Measurements from ENCODE around the gene VCL.
"Not testable (repeated sequence)": the region's sequence is repeated elsewhere in the genome, so short reads cannot be mapped to it uniquely, and the experiment has no call there.

Gene VCL

DNA sequence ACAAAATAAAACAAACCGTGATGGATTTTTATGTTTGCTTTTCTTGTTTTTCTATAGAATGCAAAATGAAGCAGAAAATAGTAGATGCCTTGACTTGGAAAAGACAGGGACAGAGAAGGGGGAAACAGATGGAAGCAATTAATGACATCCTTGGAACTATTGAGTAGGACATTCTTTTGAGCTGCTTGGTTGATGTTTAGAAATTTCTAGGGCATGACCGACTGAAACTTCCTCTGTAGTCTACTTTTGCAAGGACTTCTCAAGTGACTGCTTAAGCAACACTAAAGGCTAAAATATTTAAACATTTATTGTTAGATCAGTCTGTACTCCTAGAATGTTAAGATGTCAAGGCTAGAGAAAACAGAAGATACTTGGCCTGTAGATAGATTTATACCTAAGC, 49.4 kb downstream of the VCL start:
- no peak for DNase-seq

DNA sequence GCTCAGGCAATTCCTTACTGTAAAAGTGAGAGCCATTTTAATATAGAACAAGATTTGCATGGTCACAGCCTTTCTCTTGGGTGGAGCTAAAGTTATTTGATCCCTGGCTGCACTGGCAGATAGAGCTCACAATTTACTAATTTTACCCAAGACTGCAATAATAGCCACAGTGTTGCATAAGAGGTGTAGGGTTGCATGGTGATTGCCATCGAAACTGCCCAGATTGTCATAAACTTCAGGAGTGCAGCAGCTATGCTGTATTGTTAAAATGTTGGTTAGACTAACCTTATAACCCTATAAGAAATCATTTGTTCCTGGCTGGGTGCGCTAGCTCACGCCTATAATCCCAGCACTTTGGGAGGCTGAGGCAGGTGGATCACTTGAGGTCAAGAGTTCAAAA, 50.0 kb downstream of the VCL start:
- DNase-seq, result no peak

DNA sequence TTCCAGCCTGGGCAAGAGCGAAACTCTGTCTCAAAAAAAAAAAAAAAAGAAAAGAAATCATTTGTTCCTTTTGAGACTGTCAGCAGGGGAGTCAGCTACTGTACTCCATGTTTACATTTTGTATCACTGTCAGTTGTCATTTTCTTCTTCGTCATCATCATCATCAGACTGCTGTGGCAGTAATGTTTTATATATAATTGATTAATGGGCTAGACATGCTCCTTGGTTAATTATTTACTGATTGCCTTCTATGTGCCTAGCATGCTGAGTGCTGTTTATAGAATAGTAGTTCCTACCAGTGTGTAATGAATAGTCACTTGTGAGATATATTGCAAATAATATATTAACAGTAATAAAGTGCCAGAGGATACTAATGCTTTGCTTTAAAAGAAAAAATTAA, 50.5 kb downstream of the VCL start:
- DNase-seq, result no peak

DNA sequence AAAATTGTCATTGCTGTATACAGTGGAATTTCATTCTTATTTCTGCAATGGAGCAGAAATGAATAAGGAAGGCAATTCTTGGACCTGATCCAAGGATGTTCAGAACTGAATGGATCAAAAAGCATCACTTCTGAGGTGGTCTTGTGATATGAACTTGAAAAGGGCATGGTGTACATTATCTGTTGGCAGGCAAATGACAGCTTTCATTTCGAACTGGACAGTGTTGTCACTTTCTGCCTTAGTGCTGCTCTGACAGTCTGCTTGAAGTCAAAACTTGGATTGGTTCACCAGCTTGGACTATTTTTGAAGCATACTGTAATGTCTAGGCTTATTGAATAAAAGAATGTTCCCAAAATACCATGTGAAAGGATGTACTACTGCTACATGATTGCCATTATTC, 52.0 kb downstream of the VCL start:
- DNase-seq, result no peak

DNA sequence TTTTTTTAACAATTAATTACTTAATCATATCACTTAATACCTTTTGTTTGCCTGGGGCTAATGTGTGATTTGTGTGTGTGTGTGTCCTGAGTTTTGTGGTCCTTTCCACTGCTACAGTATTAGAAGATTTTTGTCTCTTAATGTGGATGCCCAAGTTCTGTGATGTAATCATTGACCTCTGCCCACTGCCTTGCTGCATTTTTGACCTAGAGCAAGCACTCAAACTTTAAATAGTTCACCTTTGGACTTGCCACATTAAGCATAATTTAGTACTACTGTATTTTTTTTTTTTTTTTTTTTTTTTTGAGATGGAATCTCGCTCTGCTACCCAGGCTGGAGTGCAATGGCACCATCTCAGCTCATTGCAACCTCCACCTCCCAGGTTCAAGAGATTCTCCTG, 52.7 kb downstream of the VCL start:
- DNase-seq, result no peak

DNA sequence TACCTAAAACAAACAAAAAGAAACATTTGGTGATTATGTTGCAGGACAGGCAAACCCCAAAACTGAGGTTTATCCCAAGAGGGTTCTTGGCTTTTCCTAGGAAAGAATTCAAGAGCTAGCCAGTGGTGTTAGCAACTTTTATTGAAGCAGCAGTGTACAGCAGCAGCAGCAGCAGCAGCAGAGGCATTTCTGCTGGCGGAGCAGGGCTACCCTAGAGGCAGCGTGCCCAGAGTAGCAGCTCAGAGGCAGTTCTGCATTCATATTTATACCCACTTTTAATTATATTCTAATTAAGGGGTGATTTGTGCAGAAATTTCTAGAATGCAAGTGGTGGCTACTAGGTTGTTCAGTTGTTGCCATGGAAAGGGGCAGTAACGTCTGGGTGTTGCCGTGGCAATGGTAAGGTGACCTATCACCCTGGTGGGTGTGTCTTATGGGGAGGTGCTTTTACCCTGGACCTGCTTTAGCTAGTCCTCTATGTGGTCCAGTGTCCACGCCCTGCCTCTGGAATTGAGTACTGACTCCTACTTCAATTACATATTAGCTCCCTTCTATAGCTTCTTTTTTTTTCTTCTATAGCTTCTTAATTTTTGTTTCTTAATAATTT, 53.9 kb downstream of the VCL start:
- DNase-seq, result no peak

DNA sequence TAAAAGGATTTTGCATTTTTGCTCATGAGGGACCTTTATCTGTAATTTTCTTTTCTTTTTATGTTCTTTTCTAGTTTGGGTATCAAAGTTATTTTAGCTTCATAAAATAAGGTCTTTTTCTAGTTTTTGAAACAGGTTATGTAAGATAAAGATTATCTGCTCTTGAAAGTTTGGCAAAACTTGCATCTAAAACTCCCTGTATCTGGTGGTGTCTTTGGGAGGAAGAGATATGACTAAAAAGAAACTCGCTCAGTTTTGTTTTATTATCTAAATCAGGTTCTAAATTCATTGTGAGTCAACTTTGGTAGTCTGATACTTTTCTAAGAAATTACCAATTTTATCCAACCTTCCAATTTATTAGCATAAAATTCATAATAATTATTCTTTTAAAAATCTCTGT, 55.1 kb downstream of the VCL start:
- no peak for DNase-seq

DNA sequence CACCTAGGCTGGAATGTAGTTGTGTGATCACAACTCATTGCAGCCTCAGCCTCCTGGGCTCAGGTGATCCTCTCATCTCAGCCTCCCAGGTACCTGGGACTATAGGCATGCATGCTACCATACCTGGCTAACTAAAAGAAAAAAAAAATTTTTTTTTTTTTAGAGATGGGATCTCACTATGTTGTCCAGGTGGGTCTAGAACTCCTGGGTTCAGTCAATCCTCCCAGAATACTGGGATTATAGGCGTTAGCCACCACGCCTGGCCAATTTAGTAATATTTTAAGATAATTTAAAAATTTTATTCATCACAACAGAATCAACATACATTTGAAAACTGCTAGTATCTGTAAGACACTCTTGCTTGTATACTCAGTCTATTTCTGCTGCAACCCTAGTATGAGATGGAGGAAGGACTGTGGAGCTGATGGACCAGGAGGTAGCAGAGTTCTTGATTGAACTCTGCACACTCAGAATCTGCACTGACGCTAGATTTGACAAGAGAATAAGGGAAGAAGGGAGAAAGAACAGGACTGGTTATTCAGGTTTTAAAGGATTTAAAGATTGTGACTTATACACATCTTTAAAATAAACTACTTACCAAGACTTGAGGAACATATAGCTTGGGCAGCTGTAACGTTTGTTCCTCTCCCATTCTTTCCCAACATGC, 57.6 kb downstream of the VCL start:
- no peak for DNase-seq

DNA sequence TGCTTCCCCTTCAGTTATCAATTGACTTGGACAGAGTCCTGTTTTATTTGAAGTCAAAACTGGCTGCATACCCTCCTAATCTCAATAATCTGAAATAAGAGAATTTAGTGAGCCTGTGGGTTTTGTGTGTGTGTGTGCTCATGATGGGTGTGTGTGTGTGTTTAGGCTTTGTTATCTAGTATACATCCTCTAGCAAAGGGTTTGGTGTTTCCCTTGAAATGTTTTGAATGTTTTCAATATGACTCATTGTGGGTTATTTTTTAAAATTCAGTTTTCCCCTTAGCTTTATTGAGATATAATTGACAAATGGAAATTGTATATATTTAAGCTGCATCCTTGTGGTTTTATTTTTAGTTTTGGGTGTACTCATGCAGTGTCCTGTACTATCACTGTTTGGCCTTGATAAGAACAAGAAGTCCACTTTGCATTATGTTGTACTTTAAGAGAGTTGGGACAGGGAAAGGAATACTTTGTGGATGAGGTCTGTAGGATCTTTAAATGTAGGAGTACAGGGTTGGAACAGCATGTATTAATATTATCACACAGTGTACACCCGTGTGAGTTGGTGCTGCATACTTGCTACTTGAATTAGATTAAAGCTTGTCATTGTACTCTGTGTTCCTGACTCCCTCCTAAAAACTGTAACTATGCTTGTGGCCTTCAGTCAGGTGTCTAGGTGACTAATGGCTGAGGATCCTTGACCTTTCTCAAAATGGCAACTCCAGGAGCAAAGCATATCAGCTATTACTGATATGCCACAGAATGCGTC, 58.3 kb downstream of the VCL start:
- no peak for DNase-seq

DNA sequence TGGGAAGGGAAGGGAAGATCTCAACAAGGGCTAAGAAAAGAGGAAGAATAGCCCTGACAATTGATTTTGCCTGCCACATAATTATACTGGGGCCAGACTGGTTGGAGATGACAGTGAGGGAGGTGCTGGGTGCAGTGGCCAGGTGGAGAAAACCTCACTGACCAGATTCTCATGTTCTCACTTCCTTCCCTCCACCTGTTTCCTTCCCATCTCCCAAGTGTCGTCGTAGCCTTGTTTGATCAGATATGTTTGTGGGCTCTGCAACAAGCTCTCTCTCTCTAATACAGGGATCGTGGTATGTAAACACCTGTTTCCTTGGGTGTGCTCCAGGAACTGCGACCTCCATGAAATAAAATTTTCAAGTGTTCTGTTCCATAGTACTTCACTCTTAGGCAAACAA, 60.2 kb downstream of the VCL start:
- DNase-seq, result no peak

DNA sequence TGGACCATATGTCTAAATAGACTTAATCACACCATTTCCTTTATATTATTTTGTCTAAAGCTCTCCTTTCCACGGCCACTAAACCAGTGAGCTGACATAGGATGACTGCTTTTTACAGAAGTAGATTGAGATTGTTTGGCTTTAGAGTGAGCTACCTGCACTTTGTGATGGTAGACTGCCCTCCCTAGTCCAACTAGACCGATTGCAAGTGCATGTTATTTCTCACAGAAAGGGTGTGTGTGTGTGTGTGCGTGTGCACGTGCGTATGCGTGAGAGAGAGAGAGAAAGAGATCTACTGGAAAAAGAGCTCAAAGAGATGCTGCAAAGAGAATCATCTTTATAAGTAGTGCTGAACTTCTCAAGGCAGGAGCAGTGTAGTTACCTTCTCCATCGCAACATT, 60.7 kb downstream of the VCL start:
- DNase-seq, result no peak

DNA sequence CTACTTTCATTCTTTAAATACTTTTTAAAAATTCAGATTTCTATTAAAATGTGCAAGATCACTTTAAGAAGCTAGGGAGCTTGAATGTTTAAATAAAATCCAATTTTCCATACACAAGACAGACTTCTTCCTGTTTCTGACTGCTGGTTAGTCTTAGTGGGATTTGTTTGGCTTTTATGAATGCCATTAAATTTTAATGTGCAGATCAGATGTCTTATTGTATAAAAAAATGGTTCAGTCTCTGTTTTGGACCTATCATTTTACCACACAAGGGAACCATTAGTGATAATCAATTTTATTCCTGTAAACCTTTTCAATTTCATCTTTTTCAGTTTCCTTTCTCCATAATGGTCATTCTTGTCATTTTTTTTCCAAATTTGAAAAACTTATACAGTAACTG, 63.2 kb downstream of the VCL start:
- no peak for DNase-seq

DNA sequence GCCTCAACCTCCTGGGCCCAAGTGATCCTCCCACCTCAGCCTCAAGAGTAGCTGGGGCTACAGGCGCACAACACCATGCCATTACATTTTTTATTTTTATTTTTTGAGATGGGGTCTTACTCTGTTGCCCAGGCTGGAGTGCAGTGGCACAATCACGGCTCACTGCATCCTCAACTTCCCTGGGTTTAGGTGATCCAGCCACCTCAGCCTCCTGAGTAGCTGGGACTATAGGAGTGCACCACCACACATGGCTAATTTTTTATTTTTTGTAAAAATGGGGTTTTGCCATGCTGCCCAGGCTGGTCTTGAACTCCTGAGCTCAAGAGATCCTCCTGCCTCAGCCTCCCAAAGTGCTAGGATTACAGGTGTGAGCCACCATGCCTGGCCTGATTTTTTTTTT, 64.1 kb downstream of the VCL start:
- DNase-seq, result not testable (repeated sequence)

DNA sequence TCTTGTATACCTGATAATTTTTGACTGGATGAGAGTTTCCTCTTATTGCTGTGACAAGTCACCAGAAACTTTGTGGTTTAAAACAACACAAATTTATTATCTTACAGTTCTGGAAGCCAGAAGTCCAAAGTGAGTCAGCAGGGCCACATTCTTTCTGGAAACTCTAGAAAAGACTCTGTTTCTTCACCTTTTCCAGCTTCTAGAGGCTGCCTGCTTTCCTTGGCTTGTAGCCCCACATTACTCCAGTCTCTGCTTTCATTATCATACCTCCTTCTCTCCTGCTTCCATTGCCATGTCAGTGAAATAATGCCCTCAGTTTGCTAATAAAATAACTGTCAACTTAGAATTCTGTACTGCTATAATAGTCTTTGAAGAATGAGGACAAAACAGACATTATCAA, 65.3 kb downstream of the VCL start:
- DNase-seq, result no peak

DNA sequence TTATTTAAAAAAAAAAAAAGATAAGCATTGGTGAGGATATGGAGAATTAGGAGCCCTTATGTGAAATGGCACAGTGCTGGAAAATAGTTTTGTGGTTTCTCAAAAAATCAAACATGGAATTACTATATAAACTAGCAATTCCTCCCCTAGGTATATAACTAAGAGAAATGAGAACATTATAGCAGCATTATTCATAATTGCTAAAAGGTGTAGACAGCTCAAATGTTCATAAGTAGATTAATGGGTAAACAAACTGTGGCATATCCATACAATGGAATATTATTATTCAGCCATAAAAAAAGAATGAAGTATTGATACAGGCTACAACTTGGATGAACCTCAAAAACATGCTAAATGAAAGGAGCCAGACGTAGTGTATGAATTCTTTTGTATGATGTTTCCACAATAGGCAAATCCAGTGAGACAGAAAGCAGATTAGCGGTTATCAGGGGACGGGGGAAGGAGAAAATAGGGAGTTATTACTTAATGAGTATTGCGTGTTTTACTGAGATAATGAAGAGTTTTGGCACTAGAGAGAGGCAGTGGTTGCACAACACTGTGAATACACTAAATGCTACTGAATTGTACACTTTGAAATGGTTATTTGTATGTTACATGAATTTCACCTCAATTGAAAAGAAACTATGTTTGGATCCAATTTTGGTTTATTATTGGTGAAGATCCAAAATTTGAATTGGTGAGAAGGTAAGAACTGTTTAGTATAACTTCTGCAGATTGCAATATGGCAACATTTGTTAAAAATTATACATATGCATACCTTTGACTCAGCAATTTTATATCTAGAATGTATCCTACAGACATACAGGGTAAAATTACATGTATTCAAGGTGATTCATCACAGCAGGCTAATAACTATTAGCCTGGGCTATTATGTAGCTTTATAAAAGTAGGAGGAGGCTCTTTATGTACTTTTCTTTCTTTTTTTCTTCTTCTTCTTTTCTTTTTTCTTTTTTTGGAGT, 69.7 kb downstream of the VCL start:
- no peak for DNase-seq

DNA sequence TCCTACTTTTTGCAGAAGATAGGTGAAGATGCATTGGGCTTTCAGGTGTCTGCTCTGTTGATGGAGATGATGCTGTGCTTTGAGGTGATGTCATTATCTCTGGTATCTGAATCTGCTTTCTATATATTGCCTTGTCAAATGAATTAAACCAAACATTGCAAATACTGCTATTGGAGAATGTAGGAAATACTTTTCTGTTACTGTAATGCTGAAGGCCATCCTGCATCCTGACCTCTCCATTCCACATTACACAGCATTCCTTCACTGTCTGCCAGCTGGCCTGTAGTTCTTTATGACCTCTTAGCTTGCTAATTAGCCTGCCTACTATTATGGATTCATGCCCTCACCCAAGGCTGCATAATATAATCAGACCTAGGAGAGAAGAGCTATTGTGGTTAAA, 73.2 kb downstream of the VCL start:
- no peak for DNase-seq

DNA sequence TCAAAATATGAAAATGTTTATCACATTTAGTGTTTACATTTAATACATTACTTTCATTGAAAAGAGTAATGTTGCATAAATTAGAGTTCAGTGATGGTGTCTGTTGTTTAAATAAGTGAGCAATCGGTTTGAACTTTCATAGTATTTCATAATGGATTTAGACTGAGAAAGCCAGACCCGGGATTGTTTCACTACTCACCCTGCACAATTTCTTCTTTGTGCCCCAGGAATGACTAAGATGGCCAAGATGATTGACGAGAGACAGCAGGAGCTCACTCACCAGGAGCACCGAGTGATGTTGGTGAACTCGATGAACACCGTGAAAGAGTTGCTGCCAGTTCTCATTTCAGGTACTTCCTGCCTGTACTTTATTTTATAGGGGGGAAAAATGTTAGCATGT, 74.6 kb downstream of the VCL start:
- DNase-seq, result no peak

DNA sequence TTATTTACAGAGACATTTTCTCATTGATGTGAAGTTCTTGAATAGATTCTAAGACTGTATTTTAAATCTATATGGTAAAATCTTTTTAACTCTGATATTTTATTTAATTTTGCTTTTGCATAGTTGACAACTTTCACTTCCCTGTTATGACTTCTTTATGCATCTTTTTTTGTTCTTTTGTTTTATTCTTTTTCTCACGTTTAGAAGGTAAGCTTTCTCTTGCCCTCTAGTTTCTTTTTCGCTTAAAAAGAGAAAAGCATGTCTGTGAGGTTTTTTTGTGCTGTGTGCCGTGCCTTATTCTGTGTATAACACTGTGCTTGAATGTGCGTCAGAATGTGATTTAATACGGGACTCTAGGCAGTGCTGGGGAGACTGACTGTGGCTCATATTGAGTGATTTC, 78.0 kb downstream of the VCL start:
- DNase-seq, result no peak

DNA sequence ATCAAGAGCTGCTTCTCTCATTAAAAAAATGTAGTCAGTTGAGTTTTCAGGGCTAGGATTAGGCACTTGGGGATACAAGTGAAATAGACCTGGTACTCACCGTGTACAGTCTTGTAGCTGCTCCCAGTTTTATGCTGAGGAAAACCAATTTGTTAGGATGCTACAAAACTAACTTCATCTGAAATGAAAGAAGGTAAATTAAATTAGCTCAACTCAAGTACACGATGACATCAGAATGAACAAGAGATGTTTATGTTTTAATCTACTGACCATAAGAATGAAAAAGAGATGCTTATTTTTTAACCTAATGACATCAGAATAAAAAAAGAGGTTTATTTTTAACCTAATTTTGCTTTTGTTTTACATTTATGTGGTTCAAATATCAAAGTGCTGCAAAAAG, 79.0 kb downstream of the VCL start:
- no peak for DNase-seq

DNA sequence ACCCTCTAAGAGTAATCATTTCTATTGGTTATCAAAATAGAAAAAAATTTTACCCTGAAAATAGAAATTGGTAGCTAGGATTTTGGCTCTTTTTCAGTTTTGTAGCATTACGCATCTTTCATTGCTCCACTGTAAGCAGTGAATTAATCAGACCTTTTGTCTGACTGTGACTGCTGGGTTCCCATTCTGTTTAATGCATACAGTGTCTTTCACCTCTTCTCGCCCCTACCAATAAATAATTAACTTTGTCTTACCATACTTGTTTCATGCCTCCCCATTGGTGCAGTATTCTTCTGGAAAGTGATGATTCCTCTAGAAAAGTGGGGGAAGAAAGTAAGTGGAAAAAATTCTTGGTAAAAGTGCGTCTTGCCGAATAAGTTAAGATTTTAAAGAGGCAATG, 79.5 kb downstream of the VCL start:
- DNase-seq, result no peak

DNA sequence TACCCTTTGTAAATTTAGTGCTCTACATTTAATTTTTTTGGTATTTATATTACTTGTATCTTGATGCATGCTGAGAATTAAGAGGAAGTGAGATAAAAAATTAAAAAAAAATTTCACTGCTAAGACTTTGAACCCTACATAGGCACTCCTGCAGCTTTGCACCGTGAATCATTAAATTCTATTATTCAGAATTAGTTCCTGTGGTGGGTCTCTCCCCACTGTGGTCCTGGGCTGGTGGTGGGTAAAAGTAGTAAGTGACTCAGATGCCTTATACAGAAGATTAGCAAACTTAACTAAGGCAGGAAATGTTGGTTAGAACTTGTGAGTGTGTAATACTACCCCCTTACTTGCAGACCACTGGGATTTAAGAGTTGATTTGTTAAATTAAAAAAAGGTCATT, 80.1 kb downstream of the VCL start:
- no peak for DNase-seq

DNA sequence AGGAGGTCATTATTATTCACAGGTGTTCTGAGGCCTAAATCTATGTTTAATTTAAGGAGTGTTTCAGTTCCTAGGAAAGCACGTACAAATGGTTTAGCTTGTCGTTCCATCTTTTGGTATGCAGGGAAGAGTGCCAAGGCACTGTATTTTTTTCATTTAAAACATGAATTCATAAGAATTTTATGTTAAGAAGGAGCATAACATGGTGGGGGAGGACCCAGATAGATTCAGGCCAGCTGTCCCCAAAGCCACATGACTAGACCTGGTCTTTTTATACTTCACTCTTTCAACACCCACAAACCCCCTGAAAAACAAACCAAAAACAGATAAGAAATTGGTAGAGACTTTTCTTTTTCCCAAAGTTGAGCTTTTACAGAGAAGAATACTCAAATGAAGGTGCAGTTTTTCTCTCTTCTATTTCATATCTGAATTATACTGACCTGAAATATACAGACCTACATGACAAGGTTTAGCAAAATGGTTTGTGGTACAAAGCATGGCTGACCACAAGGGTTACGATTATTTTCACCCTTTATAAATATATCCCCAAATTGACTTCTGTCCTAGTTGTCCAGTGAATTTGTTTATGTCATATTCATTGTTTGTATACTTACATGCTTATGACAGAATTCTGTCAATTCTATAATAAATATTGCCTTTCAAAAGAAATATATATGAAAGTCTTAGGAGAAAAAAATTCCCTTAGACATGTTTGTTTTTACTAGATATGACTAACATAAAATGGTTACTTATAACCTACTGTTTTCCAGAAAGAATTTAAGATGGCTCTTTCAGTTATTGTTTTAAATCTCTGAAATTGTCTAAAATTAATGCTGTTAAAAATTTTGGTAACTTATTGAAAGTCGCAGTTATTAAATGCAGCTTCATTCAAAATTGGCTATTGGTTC, 81.4 kb downstream of the VCL start:
- DNase-seq, result no peak
